DND-41 (cell line): Measurements from ENCODE around the gene FGF14.

Source experiments
- CTCF ChIP-seq: IDR thresholded peaks from 2 replicates; pipeline ENCODE4 v1.5.1; 2012; ENCODE audit warnings: borderline replicate concordance, low read length, moderate library complexity, mild to moderate bottlenecking; ENCODE audit not compliant: poor library complexity, severe bottlenecking; ENCODE audit errors: extremely low read depth
- EZH2 ChIP-seq: IDR thresholded peaks from 3 replicates; pipeline ENCODE4 v1.6.1; 2012; ENCODE audit warnings: borderline replicate concordance, low read depth, mild to moderate bottlenecking, moderate library complexity, low read length, inconsistent platforms; ENCODE audit not compliant: severe bottlenecking

GRCh38 chr13:101972191-101972590 lies 429.7 kb downstream of the FGF14 start:
- no peak for TF ChIP-seq CTCF
- no peak for TF ChIP-seq EZH2
